ENCODE data around the gene CAMK4.

DNA sequence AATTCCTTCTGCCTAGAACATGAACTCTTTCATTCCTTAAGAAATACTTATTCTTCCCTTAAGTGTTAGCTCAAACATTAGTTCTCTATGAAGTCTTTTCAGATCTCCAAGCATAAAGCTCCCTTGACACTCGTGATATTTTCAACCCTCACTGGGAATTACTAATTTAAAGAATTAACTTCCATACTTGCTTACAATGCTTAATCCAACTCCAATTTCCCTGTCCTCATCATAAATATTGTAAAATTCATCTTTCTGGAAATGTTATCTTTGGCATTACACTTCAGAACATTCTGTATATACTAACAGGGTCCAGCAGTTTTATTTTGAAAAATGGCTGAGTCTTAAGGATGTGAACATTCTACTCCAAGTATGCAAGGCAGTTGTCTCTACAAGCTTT lies 280.9 kb downstream of the CAMK4 start:
- TF ChIP-seq, protein P1, sequence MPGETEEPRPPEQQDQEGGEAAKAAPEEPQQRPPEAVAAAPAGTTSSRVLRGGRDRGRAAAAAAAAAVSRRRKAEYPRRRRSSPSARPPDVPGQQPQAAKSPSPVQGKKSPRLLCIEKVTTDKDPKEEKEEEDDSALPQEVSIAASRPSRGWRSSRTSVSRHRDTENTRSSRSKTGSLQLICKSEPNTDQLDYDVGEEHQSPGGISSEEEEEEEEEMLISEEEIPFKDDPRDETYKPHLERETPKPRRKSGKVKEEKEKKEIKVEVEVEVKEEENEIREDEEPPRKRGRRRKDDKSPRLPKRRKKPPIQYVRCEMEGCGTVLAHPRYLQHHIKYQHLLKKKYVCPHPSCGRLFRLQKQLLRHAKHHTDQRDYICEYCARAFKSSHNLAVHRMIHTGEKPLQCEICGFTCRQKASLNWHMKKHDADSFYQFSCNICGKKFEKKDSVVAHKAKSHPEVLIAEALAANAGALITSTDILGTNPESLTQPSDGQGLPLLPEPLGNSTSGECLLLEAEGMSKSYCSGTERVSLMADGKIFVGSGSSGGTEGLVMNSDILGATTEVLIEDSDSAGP (CRISPR knock-in tag; IDR thresholded peaks at IDR 0.05): no peak
- no peak for TF ChIP-seq PRPF4 (IDR thresholded peaks at IDR 0.05; ENCODE audit: insufficient read depth, low read depth, low read length, poor library complexity, severe bottlenecking)
- no peak for TF ChIP-seq TAF1 (IDR thresholded peaks at IDR 0.05; ENCODE audit: control insufficient read depth, extremely low read depth, insufficient read depth, low read length, severe bottlenecking)
- TF ChIP-seq, protein P2, sequence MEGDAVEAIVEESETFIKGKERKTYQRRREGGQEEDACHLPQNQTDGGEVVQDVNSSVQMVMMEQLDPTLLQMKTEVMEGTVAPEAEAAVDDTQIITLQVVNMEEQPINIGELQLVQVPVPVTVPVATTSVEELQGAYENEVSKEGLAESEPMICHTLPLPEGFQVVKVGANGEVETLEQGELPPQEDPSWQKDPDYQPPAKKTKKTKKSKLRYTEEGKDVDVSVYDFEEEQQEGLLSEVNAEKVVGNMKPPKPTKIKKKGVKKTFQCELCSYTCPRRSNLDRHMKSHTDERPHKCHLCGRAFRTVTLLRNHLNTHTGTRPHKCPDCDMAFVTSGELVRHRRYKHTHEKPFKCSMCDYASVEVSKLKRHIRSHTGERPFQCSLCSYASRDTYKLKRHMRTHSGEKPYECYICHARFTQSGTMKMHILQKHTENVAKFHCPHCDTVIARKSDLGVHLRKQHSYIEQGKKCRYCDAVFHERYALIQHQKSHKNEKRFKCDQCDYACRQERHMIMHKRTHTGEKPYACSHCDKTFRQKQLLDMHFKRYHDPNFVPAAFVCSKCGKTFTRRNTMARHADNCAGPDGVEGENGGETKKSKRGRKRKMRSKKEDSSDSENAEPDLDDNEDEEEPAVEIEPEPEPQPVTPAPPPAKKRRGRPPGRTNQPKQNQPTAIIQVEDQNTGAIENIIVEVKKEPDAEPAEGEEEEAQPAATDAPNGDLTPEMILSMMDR (IDR thresholded peaks at IDR 0.05 in 2 of 3, conservative IDR thresholded peaks at IDR 0.05 in 1 of 3; ENCODE audit: insufficient read depth in 2 of 3, low read depth in 1 of 3, low read length in 3 of 3): no peak
- TF ChIP-seq ARID2 (IDR thresholded peaks at IDR 0.05): no peak
